WTC11 (cell line): ENCODE data around the gene SH2B3. TPM values are rescaled to one million over a fixed set of nuclear protein-coding genes. Genes with fewer than 3 reads are reported as not detected.
"Not testable (repeated sequence)": the region's sequence is repeated elsewhere in the genome, so short reads cannot be mapped to it uniquely, and the experiment has no call there.

Experiments used
- ATAC-seq: fragments of 200-7000 bp; cut with Tn5 transposase; 2 replicates; pipeline ENCODE4 v1.10.0; 2021; ENCODE audit warnings: mild to moderate bottlenecking, moderate library complexity
- CTCF ChIA-PET: fragments of 300-600 bp; sonication (Branson Sonifier 250); formaldehyde crosslinking; loops from one replicate; lab custom pipeline; 2021; ENCODE audit warnings: antibody characterized with exemption; lab: Charles Lee
- POLR2A ChIA-PET: fragments of 350-600 bp; sonication (Branson Sonifier 250); formaldehyde crosslinking; loops from one replicate; lab custom pipeline; 2021; ENCODE audit warnings: antibody characterized with exemption; lab: Charles Lee
- DNase-seq: peaks from one replicate; pipeline ENCODE4 v3.0.0; 2021; ENCODE audit warnings: low spot score
- H3K27ac Mint-ChIP-seq: 2 replicates; pipeline ENCODE4 v1.8.0; 2021; ENCODE audit warnings: mixed read lengths
- H3K27me3 Mint-ChIP-seq: 2 replicates; pipeline ENCODE4 v1.8.0; 2021; ENCODE audit warnings: low read depth, mild to moderate bottlenecking, moderate library complexity, mixed read lengths
- H3K36me3 Mint-ChIP-seq: 2 replicates; pipeline ENCODE4 v1.8.0; 2021; ENCODE audit warnings: mixed read lengths
- H3K4me1 Mint-ChIP-seq: 2 replicates; pipeline ENCODE4 v1.8.0; 2022; ENCODE audit warnings: mixed read lengths
- H3K4me3 Mint-ChIP-seq: 2 replicates; pipeline ENCODE4 v1.8.0; 2021; ENCODE audit warnings: mild to moderate bottlenecking, moderate library complexity, mixed read lengths
- H3K9me3 Mint-ChIP-seq: 2 replicates; pipeline ENCODE4 v1.8.0; 2021; ENCODE audit warnings: mixed read lengths
- EMX1 ChIP-seq: fragments of 250-450 bp; sonication (Bioruptor Pico); IDR thresholded peaks from 2 replicates; pipeline ENCODE4 v1.8.0; 2021; ENCODE audit warnings: mild to moderate bottlenecking
- ESRRA ChIP-seq: sonication (generic); formaldehyde crosslinking; IDR thresholded peaks from 2 replicates; pipeline ENCODE4 v1.8.1; 2022; ENCODE audit warnings: mild to moderate bottlenecking, missing genetic modification reagents, borderline replicate concordance
- FOXP1 ChIP-seq: sonication (generic); formaldehyde crosslinking; IDR thresholded peaks from 2 replicates; pipeline ENCODE4 v1.8.0; 2022; ENCODE audit warnings: missing genetic modification reagents, mild to moderate bottlenecking, moderate library complexity, borderline replicate concordance
- HMGXB4 ChIP-seq: sonication (generic); formaldehyde crosslinking; IDR thresholded peaks from 2 replicates; pipeline ENCODE4 v1.8.1; 2023; ENCODE audit warnings: mild to moderate bottlenecking, moderate library complexity, missing genetic modification reagents
- MAX ChIP-seq: sonication (generic); formaldehyde crosslinking; IDR thresholded peaks from 2 replicates; pipeline ENCODE4 v1.8.0; 2022; ENCODE audit warnings: mild to moderate bottlenecking, missing genetic modification reagents
- MYBL2 ChIP-seq: sonication (generic); formaldehyde crosslinking; IDR thresholded peaks from 2 replicates; pipeline ENCODE4 v1.8.1; 2023; ENCODE audit warnings: mild to moderate bottlenecking, moderate library complexity, missing genetic modification reagents
- NR3C1 ChIP-seq: sonication (generic); formaldehyde crosslinking; conservative IDR thresholded peaks from 2 replicates; pipeline ENCODE4 v1.8.1; 2023; ENCODE audit warnings: low read depth, mild to moderate bottlenecking, missing genetic modification reagents
- SMAD3 ChIP-seq: sonication (generic); formaldehyde crosslinking; IDR thresholded peaks from 2 replicates; pipeline ENCODE4 v1.8.0; 2022; ENCODE audit warnings: missing genetic modification reagents, mild to moderate bottlenecking, borderline replicate concordance
- SMAD4 ChIP-seq: sonication (generic); formaldehyde crosslinking; IDR thresholded peaks from 2 replicates; pipeline ENCODE4 v1.8.0; 2022; ENCODE audit warnings: mild to moderate bottlenecking, missing genetic modification reagents
- TEAD1 ChIP-seq: sonication (generic); formaldehyde crosslinking; IDR thresholded peaks from 2 replicates; pipeline ENCODE4 v1.8.0; 2022; ENCODE audit warnings: mild to moderate bottlenecking, missing genetic modification reagents
- ZNF121 ChIP-seq: sonication (generic); formaldehyde crosslinking; IDR thresholded peaks from 2 replicates; pipeline ENCODE4 v1.8.0; 2023; ENCODE audit warnings: missing genetic modification reagents
- ZNF138 ChIP-seq: sonication (generic); formaldehyde crosslinking; conservative IDR thresholded peaks from 2 replicates; pipeline ENCODE4 v1.8.1; 2022; ENCODE audit warnings: mild to moderate bottlenecking, moderate library complexity, missing genetic modification reagents
- ZNF317 ChIP-seq: sonication (generic); formaldehyde crosslinking; IDR thresholded peaks from 2 replicates; pipeline ENCODE4 v1.8.1; 2023; ENCODE audit warnings: low read depth, mild to moderate bottlenecking, moderate library complexity, missing genetic modification reagents, borderline replicate concordance
- ZNF671 ChIP-seq: fragments of 250-450 bp; sonication (Bioruptor Pico); IDR thresholded peaks from 2 replicates; pipeline ENCODE4 v1.8.0; 2021; ENCODE audit warnings: mild to moderate bottlenecking
- total RNA-seq: library from RNA; stranded (reverse); gene quantifications from 3 replicates; pipeline ENCODE4 v1.2.3, GENCODE V29; 2021
- TF ChIP-seq, protein P1 (sequence below): fragments of 250-450 bp; sonication (Bioruptor Pico); IDR thresholded peaks from 2 replicates; pipeline ENCODE4 v1.8.0; 2021; ENCODE audit warnings: mild to moderate bottlenecking
- TF ChIP-seq, protein P2 (sequence below): sonication (generic); formaldehyde crosslinking; IDR thresholded peaks from 2 replicates; pipeline ENCODE4 v1.8.1; 2023; ENCODE audit warnings: mild to moderate bottlenecking, missing genetic modification reagents, borderline replicate concordance
- TF ChIP-seq, protein P3 (sequence below): sonication (generic); formaldehyde crosslinking; IDR thresholded peaks from 2 replicates; pipeline ENCODE4 v1.8.1; 2022; ENCODE audit warnings: low read depth, missing genetic modification reagents, borderline replicate concordance

The SH2B3 gene
- total RNA-seq, 1 experiment from 2014 or later, result 31.8 TPM

- no peak for TF ChIP-seq HMGXB4 (CRISPR knock-in tag)
These were observed 11.2 kb upstream of the SH2B3 start (continued) for GRCh38 chr12:111394480-111394879.

- Mint-ChIP-seq H3K9me3 (no peaks in the 10 kb centered on the region), H3K4me3 (no peak overlapping the region), H3K27ac (no peak overlapping the region), H3K4me1 (no peaks in the 10 kb centered on the region), H3K36me3 (no peaks in the 10 kb centered on the region), H3K27me3 (no peaks in the 10 kb centered on the region; the same call in 1 of the 2 replicates)
- ChIA-PET CTCF (interaction anchor here (0.9 to 7.0 kb wide), 15 partner anchors 10 to 289 kb away, joined by 3 to 116 read pairs (median 9); partner anchors contain the start of gene PHETA1), POLR2A (interaction anchor here (1.0 to 1.1 kb wide), 2 partner anchors 9 to 237 kb away, joined by 3 read pairs; no protein-coding TSS in a partner anchor)
- TF ChIP-seq, protein P1, sequence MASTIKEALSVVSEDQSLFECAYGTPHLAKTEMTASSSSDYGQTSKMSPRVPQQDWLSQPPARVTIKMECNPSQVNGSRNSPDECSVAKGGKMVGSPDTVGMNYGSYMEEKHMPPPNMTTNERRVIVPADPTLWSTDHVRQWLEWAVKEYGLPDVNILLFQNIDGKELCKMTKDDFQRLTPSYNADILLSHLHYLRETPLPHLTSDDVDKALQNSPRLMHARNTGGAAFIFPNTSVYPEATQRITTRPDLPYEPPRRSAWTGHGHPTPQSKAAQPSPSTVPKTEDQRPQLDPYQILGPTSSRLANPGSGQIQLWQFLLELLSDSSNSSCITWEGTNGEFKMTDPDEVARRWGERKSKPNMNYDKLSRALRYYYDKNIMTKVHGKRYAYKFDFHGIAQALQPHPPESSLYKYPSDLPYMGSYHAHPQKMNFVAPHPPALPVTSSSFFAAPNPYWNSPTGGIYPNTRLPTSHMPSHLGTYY (CRISPR knock-in tag), result no peak
- TF ChIP-seq FOXP1, result no peak
- peak; percentile 3; the same call in 1 of the 2 replicates for TF ChIP-seq ZNF121 (CRISPR knock-in tag)
- TF ChIP-seq EMX1 (CRISPR knock-in tag), result no peak
- ATAC-seq (no peak), DNase-seq (no peak)
These were observed 10.2 kb upstream of the SH2B3 start for GRCh38 chr12:111395336-111396187.

DNA sequence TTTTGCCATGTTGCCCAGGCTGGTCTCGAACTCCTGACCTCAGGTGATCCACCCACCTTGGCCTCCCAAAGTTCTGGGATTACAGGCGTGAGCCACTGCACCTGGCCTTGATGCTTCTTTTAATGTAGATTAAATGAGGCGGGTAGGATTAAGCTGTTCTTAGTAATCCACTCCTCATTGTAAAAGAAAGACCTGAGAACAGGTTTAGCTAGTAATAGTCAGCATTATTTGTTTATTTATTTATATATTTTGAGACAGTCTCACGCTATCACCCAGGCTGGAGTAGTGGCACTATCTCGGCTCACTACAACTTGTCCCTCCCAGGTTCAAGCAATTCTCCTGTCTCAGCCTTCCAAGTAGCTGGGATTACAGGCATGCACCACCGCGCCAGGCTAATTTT lies 9.5 kb upstream of the SH2B3 start:
- ChIA-PET CTCF (interaction anchor here (0.6 to 7.0 kb wide), 33 partner anchors 8 to 288 kb away, joined by 3 to 116 read pairs (median 5); partner anchors contain the start of gene PHETA1), POLR2A (interaction anchor here (0.7 to 1.1 kb wide), 3 partner anchors 8 to 298 kb away, joined by 3 read pairs; no protein-coding TSS in a partner anchor)
- not testable (repeated sequence) for H3K36me3 Mint-ChIP-seq, H3K27me3 Mint-ChIP-seq, H3K4me3 Mint-ChIP-seq, ATAC-seq, H3K27ac Mint-ChIP-seq, DNase-seq, H3K4me1 Mint-ChIP-seq, H3K9me3 Mint-ChIP-seq

- no peaks in the 10 kb centered on the region; the same call in 1 of the 2 replicates for H3K27me3 Mint-ChIP-seq
- ChIA-PET POLR2A (interaction anchor here (0.6 to 1.0 kb wide), 3 partner anchors 8 to 641 kb away, joined by 3 to 10 read pairs (median 3); no protein-coding TSS in a partner anchor), CTCF (interaction anchor here (0.5 to 7.0 kb wide), 56 partner anchors 8 to 590 kb away, joined by 3 to 116 read pairs (median 4); partner anchors contain the start of gene PHETA1)
- ATAC-seq, result peak; percentile 93
- DNase-seq, result peak; percentile 89
- no peak overlapping the region for H3K27ac Mint-ChIP-seq
- H3K9me3 Mint-ChIP-seq, result no peaks in the 10 kb centered on the region
- H3K36me3 Mint-ChIP-seq, result no peaks in the 10 kb centered on the region
- H3K4me1 Mint-ChIP-seq, result no peaks in the 10 kb centered on the region
- H3K4me3 Mint-ChIP-seq, result peak overlapping the region; percentile 48
- no peak for TF ChIP-seq MYBL2 (CRISPR knock-in tag)
- TF ChIP-seq, protein P2, sequence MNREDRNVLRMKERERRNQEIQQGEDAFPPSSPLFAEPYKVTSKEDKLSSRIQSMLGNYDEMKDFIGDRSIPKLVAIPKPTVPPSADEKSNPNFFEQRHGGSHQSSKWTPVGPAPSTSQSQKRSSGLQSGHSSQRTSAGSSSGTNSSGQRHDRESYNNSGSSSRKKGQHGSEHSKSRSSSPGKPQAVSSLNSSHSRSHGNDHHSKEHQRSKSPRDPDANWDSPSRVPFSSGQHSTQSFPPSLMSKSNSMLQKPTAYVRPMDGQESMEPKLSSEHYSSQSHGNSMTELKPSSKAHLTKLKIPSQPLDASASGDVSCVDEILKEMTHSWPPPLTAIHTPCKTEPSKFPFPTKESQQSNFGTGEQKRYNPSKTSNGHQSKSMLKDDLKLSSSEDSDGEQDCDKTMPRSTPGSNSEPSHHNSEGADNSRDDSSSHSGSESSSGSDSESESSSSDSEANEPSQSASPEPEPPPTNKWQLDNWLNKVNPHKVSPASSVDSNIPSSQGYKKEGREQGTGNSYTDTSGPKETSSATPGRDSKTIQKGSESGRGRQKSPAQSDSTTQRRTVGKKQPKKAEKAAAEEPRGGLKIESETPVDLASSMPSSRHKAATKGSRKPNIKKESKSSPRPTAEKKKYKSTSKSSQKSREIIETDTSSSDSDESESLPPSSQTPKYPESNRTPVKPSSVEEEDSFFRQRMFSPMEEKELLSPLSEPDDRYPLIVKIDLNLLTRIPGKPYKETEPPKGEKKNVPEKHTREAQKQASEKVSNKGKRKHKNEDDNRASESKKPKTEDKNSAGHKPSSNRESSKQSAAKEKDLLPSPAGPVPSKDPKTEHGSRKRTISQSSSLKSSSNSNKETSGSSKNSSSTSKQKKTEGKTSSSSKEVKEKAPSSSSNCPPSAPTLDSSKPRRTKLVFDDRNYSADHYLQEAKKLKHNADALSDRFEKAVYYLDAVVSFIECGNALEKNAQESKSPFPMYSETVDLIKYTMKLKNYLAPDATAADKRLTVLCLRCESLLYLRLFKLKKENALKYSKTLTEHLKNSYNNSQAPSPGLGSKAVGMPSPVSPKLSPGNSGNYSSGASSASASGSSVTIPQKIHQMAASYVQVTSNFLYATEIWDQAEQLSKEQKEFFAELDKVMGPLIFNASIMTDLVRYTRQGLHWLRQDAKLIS, result no peak
- TF ChIP-seq ZNF121 (CRISPR knock-in tag), result no peak
- no peak for TF ChIP-seq TEAD1 (CRISPR knock-in tag)
- TF ChIP-seq NR3C1 (CRISPR knock-in tag), result no peak
- no peak for TF ChIP-seq SMAD3 (CRISPR knock-in tag)
- no peak for TF ChIP-seq ZNF317 (CRISPR knock-in tag)
- TF ChIP-seq ZNF671, result no peak
- TF ChIP-seq, protein P3, sequence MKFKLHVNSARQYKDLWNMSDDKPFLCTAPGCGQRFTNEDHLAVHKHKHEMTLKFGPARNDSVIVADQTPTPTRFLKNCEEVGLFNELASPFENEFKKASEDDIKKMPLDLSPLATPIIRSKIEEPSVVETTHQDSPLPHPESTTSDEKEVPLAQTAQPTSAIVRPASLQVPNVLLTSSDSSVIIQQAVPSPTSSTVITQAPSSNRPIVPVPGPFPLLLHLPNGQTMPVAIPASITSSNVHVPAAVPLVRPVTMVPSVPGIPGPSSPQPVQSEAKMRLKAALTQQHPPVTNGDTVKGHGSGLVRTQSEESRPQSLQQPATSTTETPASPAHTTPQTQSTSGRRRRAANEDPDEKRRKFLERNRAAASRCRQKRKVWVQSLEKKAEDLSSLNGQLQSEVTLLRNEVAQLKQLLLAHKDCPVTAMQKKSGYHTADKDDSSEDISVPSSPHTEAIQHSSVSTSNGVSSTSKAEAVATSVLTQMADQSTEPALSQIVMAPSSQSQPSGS (CRISPR knock-in tag), result no peak
- no peak for TF ChIP-seq ZNF138 (CRISPR knock-in tag)
- TF ChIP-seq SMAD4 (CRISPR knock-in tag), result no peak
- TF ChIP-seq MAX (CRISPR knock-in tag), result peak; percentile 52; the same call in 1 of the 2 replicates
- TF ChIP-seq ESRRA (CRISPR knock-in tag), result no peak
These were observed 8.8 kb upstream of the SH2B3 start for GRCh38 chr12:111396726-111397445.
